ENCODE measurements around the gene ECD. TPM values are rescaled to one million over a fixed set of nuclear protein-coding genes. Genes with fewer than 3 reads are reported as not detected.

The ECD gene
- total RNA-seq (2022) (51.8 and 52.6 TPM in 2 replicates), Bru-seq, nascent RNA (percentile 90 among the genes with signal in this experiment), BruChase-seq, experiment 1, labeled RNA remaining after a 2-hour chase (percentile 85 among the genes with signal in this experiment), BruChase-seq, experiment 2, labeled RNA remaining after a 6-hour chase (percentile 89 among the genes with signal in this experiment)
- long read RNA-seq, transcript ECD-201 (14 exons, 3,069 nt), result major isoform, 122 of 141 reads
- long read RNA-seq, partial matches to known transcripts, result 10 of 141 reads
- long read RNA-seq, other reads (novel, unspliced or antisense), result 9 of 141 reads

DNA sequence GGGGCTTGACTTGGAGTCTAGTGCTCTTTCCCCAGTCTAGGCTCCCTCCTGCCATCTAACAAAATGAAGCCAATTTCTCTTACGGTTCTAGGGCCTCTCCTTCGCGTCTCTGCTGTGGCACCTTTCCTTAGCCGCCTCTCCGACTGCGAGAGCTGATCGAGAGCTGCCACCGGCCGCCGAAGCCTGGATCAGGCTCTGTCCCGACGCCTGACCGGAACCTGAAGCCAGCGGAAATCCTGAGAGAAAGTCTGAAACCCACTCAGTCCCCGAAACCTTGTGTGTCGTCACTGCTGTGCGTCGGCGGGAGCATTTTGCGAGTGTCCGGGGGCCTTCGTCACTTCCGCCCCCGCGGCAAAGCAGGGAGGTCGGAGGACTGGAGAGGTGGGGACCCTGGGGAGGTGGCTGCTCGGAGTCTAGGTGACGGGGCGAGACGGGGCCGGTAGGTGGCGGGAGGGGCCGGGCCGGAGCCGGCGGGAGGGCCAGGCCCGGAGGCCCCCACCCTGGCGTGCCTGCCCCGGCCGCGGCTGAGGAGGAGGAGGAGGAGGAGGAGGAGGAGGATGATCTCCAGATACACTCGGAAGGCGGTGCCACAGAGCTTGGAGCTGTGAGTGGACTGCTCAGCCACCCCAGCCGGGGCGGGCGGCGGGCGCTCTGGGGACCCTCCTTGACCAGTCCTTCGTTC is at the start of gene ECD, which contains the start of gene FAM149B1:
TSS of gene ECD (minus strand) at position 226 of the 682 bp plus-strand sequence. CDS start 4,071 bp downstream, outside the sequence.
TSS of gene FAM149B1 (plus strand) at position 337 of the 682 bp plus-strand sequence. CDS start at position 558, 221 bp downstream.
- Mint-ChIP-seq H3K9me3 (ENCODE audit: unreplicated experiment) (no peaks in the 10 kb centered on the region), H3K27ac (ENCODE audit: unreplicated experiment) (peak within 1 kb of the TSS; percentile 98), H3K36me3 (ENCODE audit: insufficient read depth, unreplicated experiment) (peaks cover 45% of the 10 kb centered on the region), H3K27me3 (ENCODE audit: insufficient read depth, unreplicated experiment) (no peaks in the 10 kb centered on the region), H3K4me1 (ENCODE audit: low read depth, unreplicated experiment) (peaks cover 14% of the 10 kb centered on the region), H3K4me3 (ENCODE audit: unreplicated experiment) (peak within 1 kb of the TSS; percentile 94)
- peak; percentile 98 to 99 for DNase-seq
- H3K4me3 ChIP-seq (ENCODE audit: low read depth, low read length), result peak within 1 kb of the TSS; percentile 82
- H3K4me1 ChIP-seq, result peaks cover 10% of the 10 kb centered on the region; the same call in 1 of the 2 replicates
- POLR2A ChIA-PET, result interaction anchor here (0.5 to 3.0 kb wide), 11 partner anchors 9 to 247 kb away, joined by 3 to 29 read pairs (median 4); partner anchors contain the start of genes DNAJC9, MRPS16 and P4HA1
- H3K9me3 ChIP-seq, result no peaks in the 10 kb centered on the region
- no peaks in the 10 kb centered on the region for H3K36me3 ChIP-seq (ENCODE audit: control insufficient read depth, insufficient read depth, low read length)
- no TSS peak for BruUV-seq (replicated peaks)
- H3K27me3 ChIP-seq (replicated peaks; ENCODE audit: control insufficient read depth, insufficient read depth, low read length), result no peaks in the 10 kb centered on the region
- CTCF ChIA-PET, result interaction anchor here (0.5 to 1.5 kb wide), 7 partner anchors 10 to 861 kb away, joined by 3 to 20 read pairs (median 5); partner anchors contain the start of genes DNAJC9 and P4HA1
- TF ChIP-seq, protein P1, sequence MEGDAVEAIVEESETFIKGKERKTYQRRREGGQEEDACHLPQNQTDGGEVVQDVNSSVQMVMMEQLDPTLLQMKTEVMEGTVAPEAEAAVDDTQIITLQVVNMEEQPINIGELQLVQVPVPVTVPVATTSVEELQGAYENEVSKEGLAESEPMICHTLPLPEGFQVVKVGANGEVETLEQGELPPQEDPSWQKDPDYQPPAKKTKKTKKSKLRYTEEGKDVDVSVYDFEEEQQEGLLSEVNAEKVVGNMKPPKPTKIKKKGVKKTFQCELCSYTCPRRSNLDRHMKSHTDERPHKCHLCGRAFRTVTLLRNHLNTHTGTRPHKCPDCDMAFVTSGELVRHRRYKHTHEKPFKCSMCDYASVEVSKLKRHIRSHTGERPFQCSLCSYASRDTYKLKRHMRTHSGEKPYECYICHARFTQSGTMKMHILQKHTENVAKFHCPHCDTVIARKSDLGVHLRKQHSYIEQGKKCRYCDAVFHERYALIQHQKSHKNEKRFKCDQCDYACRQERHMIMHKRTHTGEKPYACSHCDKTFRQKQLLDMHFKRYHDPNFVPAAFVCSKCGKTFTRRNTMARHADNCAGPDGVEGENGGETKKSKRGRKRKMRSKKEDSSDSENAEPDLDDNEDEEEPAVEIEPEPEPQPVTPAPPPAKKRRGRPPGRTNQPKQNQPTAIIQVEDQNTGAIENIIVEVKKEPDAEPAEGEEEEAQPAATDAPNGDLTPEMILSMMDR (IDR thresholded peaks at IDR 0.05; ENCODE audit: insufficient read depth in 1 of 2, low read depth in 1 of 2, low read length in 1 of 2, severe bottlenecking in 1 of 2, unreplicated experiment in 1 of 2), result peak; percentile 55 to 65
- intact Hi-C loops (cut with micrococcal nuclease; ENCODE audit: unreplicated experiment), result loop anchor here (1.0 to 5.0 kb wide), 6 partner anchors 36 to 84 kb away; partner anchors contain the start of genes DNAJC9, MRPS16, NUDT13 and P4HA1

DNA sequence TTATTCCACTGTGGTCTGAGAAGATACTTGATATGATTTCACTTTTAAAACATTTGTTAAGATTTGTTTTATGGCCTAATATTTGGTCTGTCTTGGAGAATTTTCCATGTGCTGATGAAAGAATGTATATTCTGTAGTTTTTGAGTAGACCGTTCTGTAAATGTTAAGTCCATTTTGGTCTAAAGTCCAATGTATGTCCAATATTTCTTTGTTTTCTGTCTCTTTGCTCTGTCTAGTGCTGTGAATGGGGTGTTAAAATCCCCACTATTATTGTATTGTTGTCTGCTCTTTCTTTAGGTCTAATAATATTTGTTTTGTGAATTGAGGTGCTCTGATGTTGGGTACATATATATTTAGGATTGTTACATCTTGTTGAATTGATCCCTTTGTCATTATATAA is 47.9 kb upstream of the ECD start:
- H3K27me3 ChIP-seq (replicated peaks; ENCODE audit: control insufficient read depth, insufficient read depth, low read length), result no peaks in the 10 kb centered on the region
- peaks cover 12% of the 10 kb centered on the region for H3K9me3 Mint-ChIP-seq (ENCODE audit: unreplicated experiment)
- no peak overlapping the region for H3K27ac Mint-ChIP-seq (ENCODE audit: unreplicated experiment)
- peaks cover 25% of the 10 kb centered on the region for H3K4me1 ChIP-seq
- intact Hi-C loops (cut with micrococcal nuclease; ENCODE audit: unreplicated experiment), result loop anchor here (2.0 kb wide), 1 partner anchor 119 kb away; the partner anchor contains the start of gene P4HA1
- POLR2A ChIA-PET, result no interaction called here
- no peak overlapping the region for H3K4me3 Mint-ChIP-seq (ENCODE audit: unreplicated experiment)
- H3K36me3 Mint-ChIP-seq (ENCODE audit: insufficient read depth, unreplicated experiment), result peaks cover 7% of the 10 kb centered on the region
- TF ChIP-seq, protein P1 (IDR thresholded peaks at IDR 0.05; ENCODE audit: insufficient read depth in 1 of 2, low read depth in 1 of 2, low read length in 1 of 2, severe bottlenecking in 1 of 2, unreplicated experiment in 1 of 2), result no peak
- H3K9me3 ChIP-seq, result no peaks in the 10 kb centered on the region
- H3K27me3 Mint-ChIP-seq (ENCODE audit: insufficient read depth, unreplicated experiment), result no peaks in the 10 kb centered on the region
- BruUV-seq (replicated peaks), result no TSS peak
- H3K4me3 ChIP-seq (ENCODE audit: low read depth, low read length), result no peak overlapping the region
- peaks cover 2% of the 10 kb centered on the region for H3K36me3 ChIP-seq (ENCODE audit: control insufficient read depth, insufficient read depth, low read length)
- peaks cover 15% of the 10 kb centered on the region for H3K4me1 Mint-ChIP-seq (ENCODE audit: low read depth, unreplicated experiment)
- DNase-seq, result no peak
- CTCF ChIA-PET, result no interaction called here

DNA sequence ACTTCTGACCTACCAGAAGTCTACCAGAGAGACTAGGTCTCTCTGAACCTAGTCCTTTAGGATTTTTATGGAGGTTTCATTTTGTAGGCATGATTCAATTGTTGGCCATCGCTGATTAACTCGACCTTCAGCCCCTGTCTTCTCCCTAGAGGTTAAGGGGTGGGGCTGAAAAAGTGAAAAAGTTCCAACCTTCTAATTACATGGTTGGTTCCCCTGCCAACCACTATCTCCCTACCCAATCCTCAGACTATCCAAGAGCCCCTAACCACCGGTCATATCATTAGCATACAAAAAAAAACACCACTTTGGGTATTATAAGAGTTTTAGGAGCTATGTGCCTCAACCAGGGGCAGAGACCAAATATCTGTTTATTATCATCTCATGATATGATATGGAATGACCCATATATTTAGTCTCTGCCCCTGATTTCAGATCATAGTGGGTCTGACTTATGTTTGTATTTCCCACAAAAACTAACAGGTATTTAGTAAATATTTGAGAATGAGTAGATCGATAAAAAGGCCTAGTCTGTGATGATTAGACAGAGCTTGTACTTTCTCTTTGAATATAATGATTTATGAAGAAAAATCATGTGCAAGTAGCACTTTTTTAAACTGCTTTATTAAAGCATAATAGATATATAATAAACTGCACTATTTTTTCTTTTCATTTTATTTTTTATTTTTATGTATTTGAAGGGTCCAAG is 43.5 kb upstream of the ECD start:
- peaks cover 3% of the 10 kb centered on the region; the same call in 1 of the 2 replicates for H3K4me1 ChIP-seq
- H3K9me3 ChIP-seq, result peaks cover 10% of the 10 kb centered on the region
- POLR2A ChIA-PET, result interaction anchor here (0.6 kb wide), 1 partner anchor 284 kb away, joined by 6 read pairs; no protein-coding TSS in a partner anchor
- peaks cover 6% of the 10 kb centered on the region for H3K36me3 Mint-ChIP-seq (ENCODE audit: insufficient read depth, unreplicated experiment)
- H3K27ac Mint-ChIP-seq (ENCODE audit: unreplicated experiment), result no peak overlapping the region
- H3K27me3 Mint-ChIP-seq (ENCODE audit: insufficient read depth, unreplicated experiment), result no peaks in the 10 kb centered on the region
- H3K27me3 ChIP-seq (replicated peaks; ENCODE audit: control insufficient read depth, insufficient read depth, low read length), result no peaks in the 10 kb centered on the region
- CTCF ChIA-PET, result no interaction called here
- H3K9me3 Mint-ChIP-seq (ENCODE audit: unreplicated experiment), result peaks cover 16% of the 10 kb centered on the region
- H3K4me1 Mint-ChIP-seq (ENCODE audit: low read depth, unreplicated experiment), result peaks cover 16% of the 10 kb centered on the region
- no peak for DNase-seq
- no peaks in the 10 kb centered on the region; the same call in 1 of the 2 replicates for H3K36me3 ChIP-seq (ENCODE audit: control insufficient read depth, insufficient read depth, low read length)
- TF ChIP-seq, protein P1 (IDR thresholded peaks at IDR 0.05; ENCODE audit: insufficient read depth in 1 of 2, low read depth in 1 of 2, low read length in 1 of 2, severe bottlenecking in 1 of 2, unreplicated experiment in 1 of 2), result no peak
- BruUV-seq (replicated peaks), result no TSS peak
- H3K4me3 ChIP-seq (ENCODE audit: low read depth, low read length), result no peak overlapping the region
- H3K4me3 Mint-ChIP-seq (ENCODE audit: unreplicated experiment), result no peak overlapping the region
- intact Hi-C loops (cut with micrococcal nuclease; ENCODE audit: unreplicated experiment), result no loop called here

Measured in Caco-2 (cell line).